ENCODE measurements around the gene TCERG1.
"Not testable (repeated sequence)": the region's sequence is repeated elsewhere in the genome, so short reads cannot be mapped to it uniquely, and the experiment has no call there.

TCERG1 gene

DNA sequence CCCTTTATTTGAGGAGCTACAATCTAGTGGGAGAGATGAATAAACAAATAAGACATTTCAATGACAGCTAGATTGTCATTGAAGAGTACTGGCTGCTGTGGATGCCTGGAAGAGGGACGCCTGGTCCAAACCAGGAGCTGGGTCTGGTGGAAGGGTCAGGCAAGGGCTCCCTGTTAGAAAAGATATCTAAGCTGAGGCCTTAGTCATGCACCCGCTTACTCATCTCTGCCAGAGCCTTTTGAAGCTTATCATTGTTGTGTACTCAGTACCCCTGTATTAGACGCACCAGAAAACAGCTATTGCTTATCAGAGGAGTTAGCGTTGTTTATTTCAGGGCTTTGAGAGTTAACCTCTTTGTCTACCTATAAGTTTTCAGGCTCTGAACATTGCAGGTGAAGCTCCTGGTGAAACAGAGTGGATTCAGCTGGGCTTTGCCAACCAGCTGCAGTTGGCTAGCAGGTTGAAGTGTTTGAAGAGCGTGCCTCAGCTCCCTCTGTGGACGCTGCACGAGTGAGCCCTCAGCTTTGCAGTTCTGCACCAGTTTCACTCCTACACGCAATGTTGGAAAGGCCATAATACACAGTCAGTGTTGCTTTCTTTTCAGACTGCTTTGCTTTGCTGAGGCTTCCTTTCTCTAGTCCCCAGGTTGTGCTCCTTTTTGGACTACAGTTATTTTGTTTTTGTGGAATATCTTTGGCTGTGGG lies 74.4 kb downstream of the TCERG1 start:
- no peak for DNase-seq (ENCODE audit: low spot score)

DNA sequence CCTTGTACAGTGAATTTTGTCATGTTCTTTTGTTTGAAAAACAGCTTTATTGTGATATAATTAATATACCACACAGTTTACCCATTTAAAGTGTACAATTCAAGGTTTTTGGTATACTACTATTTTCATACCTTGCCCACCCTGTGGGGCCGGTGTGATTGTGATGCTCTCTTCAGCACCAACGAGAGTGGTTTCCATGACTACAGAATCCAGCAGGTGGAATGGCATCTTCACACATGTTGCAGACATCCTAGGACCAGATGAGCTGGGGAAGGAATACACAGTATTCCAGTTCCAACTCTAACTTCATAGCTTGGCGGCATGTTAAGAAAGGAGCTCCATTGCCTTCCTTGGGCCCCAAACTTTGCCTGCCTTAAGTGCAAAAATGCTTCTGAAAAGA lies 76.6 kb downstream of the TCERG1 start:
- DNase-seq (ENCODE audit: low spot score): no peak

DNA sequence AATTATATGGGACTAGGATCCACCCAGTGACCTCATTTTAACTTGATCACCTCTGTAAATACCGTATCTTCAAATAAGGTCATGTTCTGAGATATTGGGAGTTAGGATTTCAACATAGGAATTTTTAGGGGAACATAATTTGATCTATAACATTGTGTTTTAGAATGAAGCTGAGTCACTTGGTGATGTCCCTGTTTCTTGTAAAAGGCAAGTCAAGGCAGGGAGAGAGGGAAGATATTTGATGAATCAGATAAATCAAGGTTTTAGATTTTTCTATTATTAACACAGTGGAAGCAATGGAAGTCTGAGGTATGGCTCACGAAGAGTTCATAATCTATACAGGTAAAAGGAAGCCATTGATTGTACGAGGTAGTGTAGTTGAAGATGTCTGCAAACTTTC lies 80.7 kb downstream of the TCERG1 start:
- DNase-seq (ENCODE audit: low spot score): no peak

DNA sequence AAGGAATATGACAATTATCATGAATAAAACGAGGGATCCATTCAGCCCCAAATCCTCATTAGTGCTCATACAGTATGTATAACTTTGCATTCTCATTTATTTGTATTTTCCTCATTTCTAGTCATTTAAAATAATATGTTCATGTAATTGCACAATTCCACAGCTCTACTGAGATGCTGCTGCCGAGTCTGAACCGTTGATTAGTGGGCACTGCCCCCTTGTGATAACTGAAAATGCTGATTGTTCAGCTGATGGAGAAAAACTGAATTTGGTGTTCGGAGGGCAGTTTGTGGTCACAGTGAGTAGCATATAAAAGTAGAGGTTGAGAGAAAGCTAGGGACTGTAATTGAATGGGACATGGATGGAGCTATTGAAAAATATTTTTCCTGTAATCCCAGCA lies 81.1 kb downstream of the TCERG1 start:
- no peak for DNase-seq (ENCODE audit: low spot score)

DNA sequence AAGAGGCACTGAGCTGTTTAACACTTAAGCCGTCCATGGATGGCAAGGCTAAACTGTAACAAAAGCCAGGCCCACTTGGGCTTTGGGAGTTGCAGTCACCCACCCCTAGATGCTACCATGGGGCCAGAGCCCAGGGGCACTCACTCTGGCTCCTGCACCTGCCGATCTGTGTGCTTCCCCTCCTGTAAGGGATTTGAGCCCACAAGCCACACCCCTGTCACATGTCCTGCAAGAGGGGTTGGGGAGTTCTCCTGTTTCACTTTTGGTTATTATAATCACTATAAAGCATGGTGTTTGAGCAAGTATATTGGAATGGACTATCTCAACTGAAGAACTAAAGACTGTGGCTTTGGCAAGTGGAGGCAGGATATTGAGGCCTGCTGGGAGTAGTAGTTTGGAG lies 82.9 kb downstream of the TCERG1 start:
- no peak for DNase-seq (ENCODE audit: low spot score)

DNA sequence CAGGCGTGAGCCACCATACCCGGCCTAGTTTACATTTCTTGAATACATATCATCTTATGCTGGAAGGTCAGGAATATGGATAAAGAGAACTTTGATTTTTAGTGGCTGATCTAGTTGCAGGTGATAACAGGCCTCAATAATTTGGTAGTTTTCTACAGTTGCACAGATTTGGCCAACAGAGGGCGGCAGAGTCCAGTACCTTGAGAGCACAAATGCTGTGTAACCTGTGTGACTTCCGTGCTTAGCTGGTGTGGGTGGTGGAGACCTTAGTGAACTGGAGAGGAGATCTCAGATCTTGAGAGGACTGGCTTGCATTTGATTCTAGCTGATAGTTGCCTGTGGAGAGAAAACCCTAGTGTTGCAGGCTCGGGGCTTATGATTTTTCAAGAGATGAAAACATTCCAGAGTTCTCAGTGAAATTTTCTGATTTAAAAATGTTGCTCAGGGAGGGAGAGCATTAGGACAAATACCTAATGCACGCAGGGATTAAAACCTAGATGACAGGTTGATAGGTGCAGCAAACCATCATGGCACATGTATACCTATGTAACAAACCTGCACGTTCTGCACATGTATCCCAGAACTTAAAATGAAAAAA lies 86.2 kb downstream of the TCERG1 start:
- DNase-seq (ENCODE audit: low spot score): peak; percentile 32

DNA sequence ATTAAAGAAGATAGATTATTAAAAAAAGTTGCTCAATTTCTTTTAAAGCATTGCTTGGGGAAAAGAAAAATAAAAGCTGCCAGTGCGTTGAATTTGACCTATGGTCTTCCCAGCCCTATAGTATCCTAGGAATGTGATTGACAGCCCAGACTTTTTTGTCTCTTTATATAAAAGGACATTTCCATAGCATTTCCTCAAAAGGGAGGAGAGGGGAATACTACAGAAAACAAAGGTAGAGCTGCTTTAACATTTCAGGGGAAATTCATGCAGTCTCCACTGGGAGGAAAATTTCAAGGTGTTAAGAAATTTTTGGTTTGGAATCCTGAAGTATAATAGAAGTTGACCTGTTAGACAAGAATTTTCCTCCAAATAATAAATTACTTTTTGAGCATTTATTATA lies 86.7 kb downstream of the TCERG1 start:
- DNase-seq (ENCODE audit: low spot score): no peak

DNA sequence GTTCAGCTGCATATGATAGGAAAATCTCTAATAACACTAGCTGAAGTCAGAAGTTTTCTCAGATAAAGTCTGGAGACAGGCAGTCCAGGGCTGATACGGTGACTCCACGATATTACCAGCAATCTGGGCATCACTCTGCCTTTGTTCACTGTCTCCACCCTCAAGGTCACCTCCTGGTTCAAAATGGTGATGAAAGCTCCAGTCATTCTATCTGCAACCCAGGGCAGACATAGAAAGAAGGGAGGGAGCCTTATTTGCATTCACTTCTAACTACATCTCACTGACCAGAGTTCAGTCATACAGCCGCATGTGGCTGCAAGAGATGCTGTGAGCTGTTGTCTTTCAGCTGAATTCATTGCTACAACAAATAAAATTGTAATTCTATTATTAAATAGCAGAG lies 91.3 kb downstream of the TCERG1 start:
- DNase-seq (ENCODE audit: low spot score): no peak

DNA sequence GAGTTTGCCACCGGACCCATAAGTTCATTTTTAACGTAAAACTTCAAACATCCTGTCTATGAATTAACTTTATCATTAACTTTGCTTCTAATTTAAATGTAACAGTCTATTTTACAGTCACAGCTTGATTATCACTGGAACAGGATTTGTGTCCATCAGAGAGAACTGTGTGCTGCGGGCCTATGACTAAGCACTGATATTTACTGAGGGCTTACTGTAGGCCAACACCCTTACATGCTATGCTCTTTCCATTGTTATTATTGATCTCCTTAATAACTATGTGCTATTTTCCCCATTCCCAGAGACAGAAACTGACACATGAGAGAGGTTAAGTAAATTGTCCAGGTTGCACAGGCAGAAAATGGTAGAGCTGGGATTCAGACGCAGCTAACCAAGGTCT lies 92.8 kb downstream of the TCERG1 start:
- DNase-seq (ENCODE audit: low spot score): no peak

DNA sequence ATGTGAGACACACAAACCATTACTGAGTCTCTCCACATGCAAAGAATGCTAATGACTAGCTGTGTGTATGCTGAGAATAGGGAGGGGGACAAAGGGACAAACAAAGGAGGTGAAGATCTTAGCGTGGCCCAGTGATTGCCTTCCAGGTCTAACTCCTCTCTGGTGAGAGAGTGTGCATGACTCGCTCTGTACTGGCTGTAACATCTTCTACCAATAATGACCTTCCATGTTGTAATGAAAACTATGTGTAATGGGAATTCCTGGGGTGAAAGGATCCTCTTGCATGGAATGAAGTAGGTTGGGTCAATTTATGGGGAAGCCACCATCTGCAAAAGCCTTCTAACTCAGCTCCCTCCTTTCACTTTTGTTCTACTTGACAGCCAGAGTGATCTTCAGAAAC lies 93.3 kb downstream of the TCERG1 start:
- DNase-seq (ENCODE audit: low spot score): no peak

DNA sequence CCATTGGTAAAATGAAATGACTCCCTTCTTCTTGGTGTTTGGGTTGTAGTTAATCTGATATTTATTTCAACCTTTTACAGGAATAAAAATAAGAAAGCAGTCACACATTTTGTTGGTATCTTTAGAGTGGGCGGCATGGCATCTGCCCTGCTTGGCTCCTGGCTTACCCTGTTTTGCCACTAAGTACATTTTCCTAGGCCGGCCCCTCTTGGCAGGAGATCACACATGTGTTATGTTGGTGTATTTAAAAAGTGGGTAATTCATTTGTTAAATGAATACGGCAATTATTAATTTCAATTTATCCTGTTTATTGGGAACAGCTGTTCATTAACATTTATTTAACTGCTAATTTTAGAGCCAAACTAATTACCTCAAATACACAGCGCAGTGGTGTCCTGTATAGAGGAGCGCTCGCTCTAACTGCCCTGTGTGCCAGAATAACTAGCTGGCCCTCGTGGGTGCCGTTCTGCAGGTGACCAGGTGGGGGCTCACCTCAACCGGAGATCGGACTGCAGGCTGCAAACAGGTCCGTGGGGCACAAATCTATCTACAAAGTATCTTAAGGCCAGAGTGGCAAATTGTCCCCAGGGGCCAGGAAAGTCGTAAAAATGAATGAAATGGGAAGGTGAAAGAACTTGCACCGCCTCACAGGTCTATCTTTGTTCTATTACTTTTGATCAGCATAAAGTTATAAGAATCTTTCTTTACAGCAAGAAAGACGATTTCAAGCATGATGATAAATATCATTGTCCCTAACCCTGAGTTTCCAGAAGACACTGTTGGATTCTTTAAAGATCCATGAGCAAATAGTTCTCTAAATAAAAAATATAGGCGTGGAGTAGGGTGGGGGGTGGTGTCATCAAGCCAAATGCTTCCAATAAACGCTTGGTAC lies 95.1 kb downstream of the TCERG1 start:
- peak; percentile 47 for DNase-seq (ENCODE audit: low spot score)

DNA sequence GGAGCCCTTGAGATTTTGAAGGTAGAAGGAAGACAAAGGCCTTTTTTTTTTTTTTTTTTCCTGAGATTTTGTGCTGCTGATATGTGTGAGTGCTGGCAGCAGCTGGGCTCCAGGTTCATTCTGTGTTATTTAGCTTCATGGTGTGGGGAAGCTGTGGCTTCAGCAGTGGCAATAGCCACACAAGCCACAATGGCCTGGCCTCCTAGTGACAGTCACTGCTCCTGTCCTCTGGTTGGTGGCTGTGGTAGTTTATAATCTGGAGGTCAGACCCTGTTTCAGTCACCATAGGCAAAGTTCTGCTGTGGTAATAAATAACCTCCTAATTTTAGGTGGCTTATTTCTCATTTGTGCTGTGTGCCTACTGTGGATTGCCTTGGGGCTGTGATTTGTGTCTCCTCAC lies 97.1 kb downstream of the TCERG1 start:
- no peak for DNase-seq (ENCODE audit: low spot score)

DNA sequence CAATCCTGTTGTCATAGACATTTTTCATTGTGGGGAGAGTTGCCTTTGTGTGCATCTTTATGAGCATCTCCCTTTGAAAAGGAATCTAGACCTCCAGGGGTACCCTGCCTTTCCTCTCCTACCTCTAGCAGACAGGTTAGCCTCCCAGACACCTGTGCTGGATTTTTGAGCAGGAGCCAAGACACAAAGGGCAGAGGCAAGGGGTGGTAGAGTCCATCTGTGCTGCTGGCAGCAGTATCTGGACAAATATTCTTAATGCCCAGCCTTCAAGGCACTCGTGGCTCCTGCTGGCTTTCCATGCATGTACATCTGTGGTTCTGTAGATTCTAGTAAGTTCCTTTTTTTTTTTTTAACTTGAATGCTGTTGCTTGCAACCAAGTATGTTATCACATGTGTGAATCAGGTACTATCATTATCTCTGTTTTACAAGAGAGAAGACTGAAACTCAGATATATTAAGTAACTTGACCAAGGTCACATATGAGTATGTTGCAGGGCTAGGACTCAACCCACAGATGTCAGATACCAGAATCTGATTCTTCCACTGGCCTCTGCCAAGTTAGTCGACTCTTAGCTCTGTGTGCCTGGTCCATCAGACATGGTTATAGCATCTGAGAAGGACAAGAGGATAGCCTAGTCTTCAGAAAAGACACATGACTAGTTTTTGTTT lies 101.8 kb downstream of the TCERG1 start:
- no peak for DNase-seq (ENCODE audit: low spot score)

DNA sequence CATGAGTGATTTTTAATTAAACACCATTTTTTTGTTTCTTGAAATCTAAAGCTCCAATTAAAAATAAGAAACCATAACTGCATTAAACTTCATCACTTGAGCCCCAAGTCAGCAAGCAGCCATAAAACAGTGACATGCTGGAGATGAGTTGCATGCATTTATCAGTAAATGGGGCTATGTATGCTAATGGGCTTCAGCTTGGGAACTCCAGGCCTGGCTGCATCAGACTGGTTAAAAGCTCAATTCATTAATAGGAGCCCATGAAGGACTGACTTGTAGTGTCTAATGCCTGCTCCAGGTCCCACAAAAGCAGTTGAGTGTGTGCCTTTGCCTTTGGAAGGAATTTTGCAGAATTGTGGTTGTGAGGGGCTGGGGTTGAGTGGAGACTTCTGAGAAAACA lies 102.5 kb downstream of the TCERG1 start:
- DNase-seq (ENCODE audit: low spot score): no peak

DNA sequence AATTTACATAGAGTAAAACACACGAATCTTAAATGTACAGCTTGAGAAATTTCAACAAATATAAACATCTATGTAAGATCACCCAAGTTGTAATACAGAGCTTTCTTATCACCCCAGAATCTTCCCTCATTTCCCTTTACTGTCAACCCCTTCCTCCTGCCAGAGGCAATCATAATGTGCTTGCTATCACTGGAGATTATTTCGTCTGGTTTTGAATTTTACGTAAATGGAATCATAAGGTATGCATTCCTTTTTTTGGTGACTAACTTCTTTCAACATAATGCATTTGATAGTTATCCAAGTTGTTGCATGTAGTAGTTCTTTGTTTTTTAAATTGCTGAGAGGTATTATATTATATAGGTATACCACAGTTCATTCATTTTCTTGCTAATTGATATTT lies 106.3 kb downstream of the TCERG1 start:
- no peak for DNase-seq (ENCODE audit: low spot score)

DNA sequence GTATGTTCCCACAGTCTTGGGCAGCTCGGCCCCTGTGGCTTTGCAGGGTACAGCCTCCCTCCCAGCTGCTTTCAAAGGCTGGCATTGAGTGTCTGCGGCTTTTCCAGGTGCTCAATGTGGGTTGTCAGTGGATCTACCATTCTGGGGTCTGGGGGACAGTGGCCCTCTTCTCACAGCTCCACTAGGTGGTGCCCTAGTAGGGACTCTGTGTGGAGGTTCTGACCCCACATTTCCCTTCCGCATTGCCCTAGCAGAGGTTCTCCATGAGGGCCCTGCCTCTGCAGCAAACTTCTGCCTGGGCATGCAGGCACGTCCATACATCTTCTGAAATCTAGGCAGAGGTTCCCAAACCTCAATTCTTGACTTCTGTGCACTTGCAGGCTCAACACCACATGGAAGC lies 109.8 kb downstream of the TCERG1 start:
- DNase-seq (ENCODE audit: low spot score): not testable (repeated sequence)

DNA sequence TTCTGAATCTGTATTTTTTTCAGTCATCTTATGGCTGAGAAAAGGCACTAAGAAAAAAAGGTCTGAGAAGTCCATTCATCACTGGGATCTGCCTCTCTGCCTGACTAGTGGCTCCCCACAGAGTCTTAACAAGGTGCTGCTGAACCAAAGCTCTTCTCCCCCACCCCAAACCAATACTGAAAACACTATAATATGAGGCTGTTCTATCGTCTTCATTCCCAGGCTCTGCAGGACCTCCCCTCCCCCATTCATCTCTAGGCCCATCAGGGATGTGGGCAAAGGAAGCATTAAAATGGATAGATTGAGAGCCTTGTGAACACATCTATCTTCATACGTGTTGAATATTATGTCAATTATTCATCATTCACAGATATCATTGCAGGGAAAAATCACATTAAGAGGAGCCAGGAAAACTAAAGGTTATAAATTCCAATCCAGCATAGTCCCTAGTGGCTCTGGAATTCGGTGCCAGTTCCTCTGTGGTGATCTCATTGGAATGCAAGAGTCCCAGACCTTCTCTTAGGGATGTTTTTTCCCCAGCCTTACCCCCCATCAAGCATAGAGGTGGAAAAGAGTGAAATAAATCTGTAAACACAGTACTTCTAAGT lies 113.2 kb downstream of the TCERG1 start:
- peak; percentile 13 for DNase-seq (ENCODE audit: low spot score)

Measured in hepatic stellate cell (primary cell).